HCT116 (cell line): ENCODE measurements around the gene C2orf80. TPM values are rescaled to one million over a fixed set of nuclear protein-coding genes. Genes with fewer than 3 reads are reported as not detected.

ENCODE experiments used
- ATAC-seq: fragments of 200-7000 bp; cut with Tn5 transposase; 2 replicates; pipeline ENCODE4 v1.9.1; 2020; ENCODE audit warnings: mild to moderate bottlenecking, moderate library complexity
- BruUV-seq: library from RNA; stranded (reverse); fragments of 400-500 nt; replicated peaks from 2 replicates; lab custom pipeline; 2021; lab: Mats Ljungman, UMichigan
- CTCF ChIA-PET: fragments of 300-600 bp; sonication (Branson Sonifier 250); formaldehyde crosslinking; loops from one replicate; lab custom pipeline; 2021; ENCODE audit warnings: antibody characterized with exemption; lab: Charles Lee
- POLR2A ChIA-PET: fragments of 300-600, 350-600 bp; sonication (Branson Sonifier 250); formaldehyde crosslinking; loops from one replicate; lab custom pipeline; 2021; ENCODE audit warnings: antibody characterized with exemption; lab: Charles Lee
- RAD21 ChIA-PET, 2 experiments: fragments of 300-600 bp; sonication (Branson Sonifier 250); formaldehyde crosslinking; loops; one replicate each; lab custom pipeline; 2023; ENCODE audit warnings: low total read pairs in 2 of 2; ENCODE audit not compliant: uncharacterized antibody in 2 of 2, unreplicated experiment in 2 of 2, low non-redundant PET in 1 of 2; lab: Charles Lee
- DNase-seq: peaks from one replicate; pipeline ENCODE4 v3.0.0-alpha.2; 2010; ENCODE audit warnings: low read depth, low spot score
- H2AFZ ChIP-seq: fragments of 200-600 bp; shearing (Covaris generic), sonication (generic); 2 replicates; pipeline ENCODE4 v1.6.1; 2017; ENCODE audit warnings: low read depth, mixed run types, mixed read lengths, antibody characterized with exemption, low read length; ENCODE audit not compliant: poor library complexity, severe bottlenecking
- H3K27ac ChIP-seq: 2 replicates; pipeline ENCODE4 v1.5.1; 2012; ENCODE audit warnings: low read depth, low read length
- H3K27me3 ChIP-seq: fragments of 200-600 bp; sonication (generic); 2 replicates; pipeline ENCODE4 v1.6.1; 2016; ENCODE audit warnings: mixed run types, low read length, mixed read lengths; ENCODE audit not compliant: insufficient read depth
- H3K36me3 ChIP-seq, 2 experiments: fragments of 200-500 bp in 1 of 2; fragments of 200-600 bp in 1 of 2; sonication (Bioruptor generic) in 1 of 2; sonication (generic) in 1 of 2; 2 replicates each; pipeline versions ENCODE4 v1.5.1 to v1.6.1; 2014 to 2016; ENCODE audit warnings: low read length in 2 of 2, inconsistent platforms in 1 of 2, mixed read lengths in 1 of 2, mixed run types in 1 of 2; ENCODE audit not compliant: insufficient read depth in 2 of 2, control insufficient read depth in 1 of 2
- H3K4me1 ChIP-seq, 2 experiments: fragments of 200-600 bp in 1 of 2; sonication (generic) in 1 of 2; 2 replicates each; pipeline versions ENCODE4 v1.5.1 to v1.6.1; 2012 to 2017; ENCODE audit warnings: low read length in 2 of 2, inconsistent platforms in 1 of 2, mild to moderate bottlenecking in 1 of 2, mixed read lengths in 1 of 2, mixed run types in 1 of 2, moderate library complexity in 1 of 2; ENCODE audit not compliant: insufficient read depth in 2 of 2, control insufficient read depth in 1 of 2
- H3K4me2 ChIP-seq: fragments of 200-600 bp; sonication (generic); 2 replicates; pipeline ENCODE4 v1.6.1; 2017; ENCODE audit warnings: mixed run types, low read length, mixed read lengths
- H3K4me3 ChIP-seq, 2 experiments: fragments of 200-600 bp in 1 of 2; sonication (generic) in 1 of 2; replicated peaks in 1 of 2; 2 replicates each; pipeline ENCODE4 v1.5.1; 2011 to 2016; ENCODE audit warnings: low read length in 2 of 2, control low read depth in 1 of 2, low read depth in 1 of 2, mild to moderate bottlenecking in 1 of 2, mixed read lengths in 1 of 2, mixed run types in 1 of 2
- H3K79me2 ChIP-seq: fragments of 200-600 bp; sonication (generic); 2 replicates; pipeline ENCODE4 v1.6.1; 2017; ENCODE audit warnings: mild to moderate bottlenecking, mixed run types, low read length, moderate library complexity, mixed read lengths; ENCODE audit not compliant: insufficient read depth
- H3K9ac ChIP-seq: fragments of 200-600 bp; sonication (generic); 2 replicates; pipeline ENCODE4 v1.6.1; 2016; ENCODE audit warnings: low read length, mixed read lengths
- H3K9me2 ChIP-seq: fragments of 200-600 bp; sonication (generic), shearing (Covaris generic); 2 replicates; pipeline ENCODE4 v1.6.1; 2017; ENCODE audit warnings: mixed run types, mild to moderate bottlenecking, moderate library complexity; ENCODE audit not compliant: insufficient read depth
- H3K9me3 ChIP-seq, 2 experiments: fragments of 200-500 bp in 1 of 2; fragments of 200-600 bp in 1 of 2; sonication (Bioruptor generic) in 1 of 2; sonication (generic) in 1 of 2; 2 replicates each; pipeline ENCODE4 v1.6.1; 2014 to 2017; ENCODE audit warnings: low read length in 2 of 2, mixed read lengths in 2 of 2, inconsistent platforms in 1 of 2, low read depth in 1 of 2, mild to moderate bottlenecking in 1 of 2, mixed run types in 1 of 2, moderate library complexity in 1 of 2; ENCODE audit not compliant: control insufficient read depth in 1 of 2, insufficient read depth in 1 of 2
- H4K20me1 ChIP-seq: fragments of 200-600 bp; sonication (generic), shearing (Covaris generic); 2 replicates; pipeline ENCODE4 v1.6.1; 2017; ENCODE audit warnings: mixed run types, mild to moderate bottlenecking, moderate library complexity; ENCODE audit not compliant: insufficient read depth
- CBX3 ChIP-seq: IDR thresholded peaks from 2 replicates; pipeline ENCODE4 v1.6.1; 2012; ENCODE audit warnings: low read depth
- ELF1 ChIP-seq: IDR thresholded peaks from 2 replicates; pipeline ENCODE4 v1.6.1; 2012; ENCODE audit warnings: low read depth, borderline replicate concordance
- EZH2 ChIP-seq: fragments of 200-600 bp; sonication (generic); IDR thresholded peaks from 2 replicates; pipeline ENCODE4 v1.6.1; 2017; ENCODE audit warnings: antibody characterized with exemption, mixed run types
- EZH2phosphoT487 ChIP-seq: fragments of 200-600 bp; IDR thresholded peaks from 2 replicates; pipeline ENCODE4 v1.6.1; 2018; ENCODE audit warnings: antibody characterized with exemption, borderline replicate concordance
- FOSL1 ChIP-seq: IDR thresholded peaks from 2 replicates; pipeline ENCODE4 v1.6.1; 2012; ENCODE audit warnings: low read depth
- JUND ChIP-seq: IDR thresholded peaks from 2 replicates; pipeline ENCODE4 v1.6.1; 2012
- MAX ChIP-seq: IDR thresholded peaks from 2 replicates; pipeline ENCODE4 v1.6.1; 2012
- POLR2A ChIP-seq: IDR thresholded peaks from 2 replicates; pipeline ENCODE4 v1.7.0; 2011; ENCODE audit warnings: borderline replicate concordance; ENCODE audit not compliant: insufficient read depth, insufficient read length; ENCODE audit errors: extremely low read depth
- POLR2AphosphoS5 ChIP-seq: IDR thresholded peaks from 2 replicates; pipeline ENCODE4 v1.6.1; 2011; ENCODE audit warnings: mild to moderate bottlenecking, low read depth, low read length, moderate library complexity
- SIN3A ChIP-seq: IDR thresholded peaks from 2 replicates; pipeline ENCODE4 v1.6.1; 2012; ENCODE audit warnings: low read depth
- SP1 ChIP-seq: IDR thresholded peaks from 2 replicates; pipeline ENCODE4 v1.6.1; 2012; ENCODE audit warnings: low read depth
- TCF7L2 ChIP-seq: IDR thresholded peaks from 2 replicates; pipeline ENCODE4 v1.7.0; 2011; ENCODE audit warnings: borderline replicate concordance, inconsistent platforms; ENCODE audit not compliant: insufficient read depth, insufficient read length; ENCODE audit errors: extremely low read depth
- YY1 ChIP-seq: IDR thresholded peaks from 2 replicates; pipeline ENCODE4 v1.6.1; 2011; ENCODE audit warnings: low read length, low read depth, moderate library complexity, mild to moderate bottlenecking; ENCODE audit not compliant: insufficient replicate concordance; ENCODE audit errors: extremely low read depth
- ZFX ChIP-seq: fragments of 450-650 bp; IDR thresholded peaks from 2 replicates; pipeline ENCODE4 v1.6.1; 2017
- intact Hi-C: fragments of 100-400 bp; cut with micrococcal nuclease; formaldehyde crosslinking; loops from 2 replicates; pipeline ENCODE4 v1.10.0; 2022
- total RNA-seq: library from RNA; stranded (reverse); gene quantifications from one replicate; pipeline ENCODE4 v1.2.1, GENCODE V29; 2021; ENCODE audit not compliant: unreplicated experiment
- TF ChIP-seq, protein P1 (sequence below): IDR thresholded peaks from 2 replicates; pipeline ENCODE4 v1.6.1; 2011; ENCODE audit warnings: mild to moderate bottlenecking, low read length, moderate library complexity; ENCODE audit not compliant: insufficient replicate concordance; ENCODE audit errors: extremely low read depth
- TF ChIP-seq, protein P2 (sequence below): IDR thresholded peaks from 2 replicates; pipeline ENCODE4 v1.6.1; 2012
- TF ChIP-seq, protein P3 (sequence below), 3 experiments: fragments of 200-600 bp in 1 of 3; sonication (generic) in 1 of 3; IDR thresholded peaks in 2 of 3; conservative IDR thresholded peaks in 1 of 3; 2 replicates each; pipeline ENCODE4 v1.5.1; 2012 to 2017; ENCODE audit warnings: low read depth in 2 of 3, low read length in 2 of 3, antibody characterized with exemption in 1 of 3, borderline replicate concordance in 1 of 3, control low read depth in 1 of 3, mild to moderate bottlenecking in 1 of 3, mixed read lengths in 1 of 3, mixed run types in 1 of 3, moderate library complexity in 1 of 3; ENCODE audit not compliant: insufficient read depth in 1 of 3
- TF ChIP-seq, protein P4 (sequence below): IDR thresholded peaks from 2 replicates; pipeline ENCODE4 v1.6.1; 2012; ENCODE audit warnings: low read depth

C2orf80 gene
- total RNA-seq, 1 experiment from 2014 or later: not detected

- no peaks in the 10 kb centered on the region for H4K20me1 ChIP-seq
- no peaks in the 10 kb centered on the region for H3K9me2 ChIP-seq
- no peaks in the 10 kb centered on the region for H3K36me3 ChIP-seq
- H3K9me3 ChIP-seq: no peaks in the 10 kb centered on the region
- no TSS peak for BruUV-seq
- H3K4me2 ChIP-seq: peak overlapping the region; percentile 12; the same call in 1 of the 2 replicates
- H3K9ac ChIP-seq: no peak overlapping the region
- ATAC-seq (peak; percentile 99), DNase-seq (peak; percentile 75)
- CTCF ChIA-PET: interaction anchor here (0.8 to 2.7 kb wide), 9 partner anchors 10 to 103 kb away, joined by 3 to 24 read pairs (median 3); partner anchors contain the start of gene IDH1
- POLR2A ChIA-PET: interaction anchor here (1.3 kb wide), 1 partner anchor 80 kb away, joined by 3 read pairs; the partner anchor contains the start of gene IDH1
- H3K27me3 ChIP-seq: no peaks in the 10 kb centered on the region
- no peak overlapping the region for H3K4me3 ChIP-seq
- H3K4me1 ChIP-seq: peaks cover 6 to 28% of the 10 kb centered on the region in 2 experiments; a peak in 3 of 4 replicates
- peak overlapping the region; percentile 95 for H2AFZ ChIP-seq
- no peaks in the 10 kb centered on the region for H3K79me2 ChIP-seq
- RAD21 ChIA-PET: interaction anchor here in 1 of 2 experiments (1.0 kb wide), 1 partner anchor 73 kb away, joined by 3 read pairs; no protein-coding TSS in a partner anchor
- intact Hi-C loops: loop anchor here (2.0 kb wide), 1 partner anchor 80 kb away; the partner anchor contains the start of gene IDH1
- no peak overlapping the region for H3K27ac ChIP-seq
- TF ChIP-seq, protein P1, sequence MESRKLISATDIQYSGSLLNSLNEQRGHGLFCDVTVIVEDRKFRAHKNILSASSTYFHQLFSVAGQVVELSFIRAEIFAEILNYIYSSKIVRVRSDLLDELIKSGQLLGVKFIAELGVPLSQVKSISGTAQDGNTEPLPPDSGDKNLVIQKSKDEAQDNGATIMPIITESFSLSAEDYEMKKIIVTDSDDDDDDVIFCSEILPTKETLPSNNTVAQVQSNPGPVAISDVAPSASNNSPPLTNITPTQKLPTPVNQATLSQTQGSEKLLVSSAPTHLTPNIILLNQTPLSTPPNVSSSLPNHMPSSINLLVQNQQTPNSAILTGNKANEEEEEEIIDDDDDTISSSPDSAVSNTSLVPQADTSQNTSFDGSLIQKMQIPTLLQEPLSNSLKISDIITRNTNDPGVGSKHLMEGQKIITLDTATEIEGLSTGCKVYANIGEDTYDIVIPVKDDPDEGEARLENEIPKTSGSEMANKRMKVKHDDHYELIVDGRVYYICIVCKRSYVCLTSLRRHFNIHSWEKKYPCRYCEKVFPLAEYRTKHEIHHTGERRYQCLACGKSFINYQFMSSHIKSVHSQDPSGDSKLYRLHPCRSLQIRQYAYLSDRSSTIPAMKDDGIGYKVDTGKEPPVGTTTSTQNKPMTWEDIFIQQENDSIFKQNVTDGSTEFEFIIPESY: no peak
- TF ChIP-seq SP1 (no peak), POLR2A (no peak), YY1 (peak; percentile 62), POLR2AphosphoS5 (no peak), EZH2 (no peak), FOSL1 (no peak), ELF1 (no peak), MAX (no peak), JUND (no peak), EZH2phosphoT487 (no peak), ZFX (no peak), CBX3 (no peak; the same call in 1 of the 2 replicates), TCF7L2 (no peak), SIN3A (no peak)
- TF ChIP-seq, protein P2, sequence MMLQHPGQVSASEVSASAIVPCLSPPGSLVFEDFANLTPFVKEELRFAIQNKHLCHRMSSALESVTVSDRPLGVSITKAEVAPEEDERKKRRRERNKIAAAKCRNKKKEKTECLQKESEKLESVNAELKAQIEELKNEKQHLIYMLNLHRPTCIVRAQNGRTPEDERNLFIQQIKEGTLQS: no peak
- TF ChIP-seq, protein P3, sequence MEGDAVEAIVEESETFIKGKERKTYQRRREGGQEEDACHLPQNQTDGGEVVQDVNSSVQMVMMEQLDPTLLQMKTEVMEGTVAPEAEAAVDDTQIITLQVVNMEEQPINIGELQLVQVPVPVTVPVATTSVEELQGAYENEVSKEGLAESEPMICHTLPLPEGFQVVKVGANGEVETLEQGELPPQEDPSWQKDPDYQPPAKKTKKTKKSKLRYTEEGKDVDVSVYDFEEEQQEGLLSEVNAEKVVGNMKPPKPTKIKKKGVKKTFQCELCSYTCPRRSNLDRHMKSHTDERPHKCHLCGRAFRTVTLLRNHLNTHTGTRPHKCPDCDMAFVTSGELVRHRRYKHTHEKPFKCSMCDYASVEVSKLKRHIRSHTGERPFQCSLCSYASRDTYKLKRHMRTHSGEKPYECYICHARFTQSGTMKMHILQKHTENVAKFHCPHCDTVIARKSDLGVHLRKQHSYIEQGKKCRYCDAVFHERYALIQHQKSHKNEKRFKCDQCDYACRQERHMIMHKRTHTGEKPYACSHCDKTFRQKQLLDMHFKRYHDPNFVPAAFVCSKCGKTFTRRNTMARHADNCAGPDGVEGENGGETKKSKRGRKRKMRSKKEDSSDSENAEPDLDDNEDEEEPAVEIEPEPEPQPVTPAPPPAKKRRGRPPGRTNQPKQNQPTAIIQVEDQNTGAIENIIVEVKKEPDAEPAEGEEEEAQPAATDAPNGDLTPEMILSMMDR (IDR thresholded peaks at IDR 0.05 in 2 of 3, conservative IDR thresholded peaks at IDR 0.05 in 1 of 3; ENCODE audit: borderline replicate concordance in 1 of 3, insufficient read depth in 1 of 3, low read depth in 2 of 3, low read length in 2 of 3): peak; percentile 72 to 90 (median 89); a peak in 5 of 6 replicates
- TF ChIP-seq, protein P4, sequence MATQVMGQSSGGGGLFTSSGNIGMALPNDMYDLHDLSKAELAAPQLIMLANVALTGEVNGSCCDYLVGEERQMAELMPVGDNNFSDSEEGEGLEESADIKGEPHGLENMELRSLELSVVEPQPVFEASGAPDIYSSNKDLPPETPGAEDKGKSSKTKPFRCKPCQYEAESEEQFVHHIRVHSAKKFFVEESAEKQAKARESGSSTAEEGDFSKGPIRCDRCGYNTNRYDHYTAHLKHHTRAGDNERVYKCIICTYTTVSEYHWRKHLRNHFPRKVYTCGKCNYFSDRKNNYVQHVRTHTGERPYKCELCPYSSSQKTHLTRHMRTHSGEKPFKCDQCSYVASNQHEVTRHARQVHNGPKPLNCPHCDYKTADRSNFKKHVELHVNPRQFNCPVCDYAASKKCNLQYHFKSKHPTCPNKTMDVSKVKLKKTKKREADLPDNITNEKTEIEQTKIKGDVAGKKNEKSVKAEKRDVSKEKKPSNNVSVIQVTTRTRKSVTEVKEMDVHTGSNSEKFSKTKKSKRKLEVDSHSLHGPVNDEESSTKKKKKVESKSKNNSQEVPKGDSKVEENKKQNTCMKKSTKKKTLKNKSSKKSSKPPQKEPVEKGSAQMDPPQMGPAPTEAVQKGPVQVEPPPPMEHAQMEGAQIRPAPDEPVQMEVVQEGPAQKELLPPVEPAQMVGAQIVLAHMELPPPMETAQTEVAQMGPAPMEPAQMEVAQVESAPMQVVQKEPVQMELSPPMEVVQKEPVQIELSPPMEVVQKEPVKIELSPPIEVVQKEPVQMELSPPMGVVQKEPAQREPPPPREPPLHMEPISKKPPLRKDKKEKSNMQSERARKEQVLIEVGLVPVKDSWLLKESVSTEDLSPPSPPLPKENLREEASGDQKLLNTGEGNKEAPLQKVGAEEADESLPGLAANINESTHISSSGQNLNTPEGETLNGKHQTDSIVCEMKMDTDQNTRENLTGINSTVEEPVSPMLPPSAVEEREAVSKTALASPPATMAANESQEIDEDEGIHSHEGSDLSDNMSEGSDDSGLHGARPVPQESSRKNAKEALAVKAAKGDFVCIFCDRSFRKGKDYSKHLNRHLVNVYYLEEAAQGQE: no peak
Observed at GRCh38 chr2:208175069-208175839, 14.6 kb downstream of the C2orf80 start.
